SK-N-SH treated with all-trans-retinoic acid at 6 μM for 48 hours (cell line): ENCODE measurements around the gene AFG1L.

Source experiments
- BACH2 ChIP-seq: fragments of 250-450 bp; sonication (Bioruptor Pico); IDR thresholded peaks from 2 replicates; pipeline ENCODE4 v1.9.0; 2021; ENCODE audit warnings: mild to moderate bottlenecking, borderline replicate concordance
- TF ChIP-seq, protein P1 (sequence below): fragments of 250-450 bp; sonication (Bioruptor Pico); IDR thresholded peaks from 2 replicates; pipeline ENCODE4 v1.5.1; 2020; ENCODE audit warnings: low read depth, mild to moderate bottlenecking, moderate library complexity
- TF ChIP-seq, protein P2 (sequence below): fragments of 250-450 bp; sonication (Bioruptor Pico); IDR thresholded peaks from 2 replicates; pipeline ENCODE4 v1.8.0; 2021; ENCODE audit warnings: low read depth, mild to moderate bottlenecking, moderate library complexity, borderline replicate concordance

DNA sequence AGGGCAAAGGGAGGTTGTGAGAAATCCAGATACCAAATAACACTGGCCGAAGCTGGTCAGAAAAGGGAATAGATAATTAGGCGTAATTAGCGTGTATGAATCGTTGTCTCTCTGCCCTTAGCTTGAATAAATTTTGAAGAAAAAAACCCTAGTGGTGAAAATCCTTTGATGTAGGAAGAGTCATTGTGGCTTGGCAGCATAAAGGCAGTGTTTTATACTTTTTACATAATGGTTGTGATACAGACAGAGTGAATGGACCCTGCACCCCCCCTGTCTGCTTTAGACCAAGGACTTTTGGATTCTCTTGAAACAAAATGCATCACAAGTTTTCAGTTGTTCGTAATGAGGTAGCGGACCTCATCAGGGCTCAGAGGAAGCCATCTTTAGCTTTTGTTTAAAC is 126.5 kb downstream of the AFG1L start:
- no peak for TF ChIP-seq BACH2 (CRISPR knock-in tag)
- TF ChIP-seq, protein P1, sequence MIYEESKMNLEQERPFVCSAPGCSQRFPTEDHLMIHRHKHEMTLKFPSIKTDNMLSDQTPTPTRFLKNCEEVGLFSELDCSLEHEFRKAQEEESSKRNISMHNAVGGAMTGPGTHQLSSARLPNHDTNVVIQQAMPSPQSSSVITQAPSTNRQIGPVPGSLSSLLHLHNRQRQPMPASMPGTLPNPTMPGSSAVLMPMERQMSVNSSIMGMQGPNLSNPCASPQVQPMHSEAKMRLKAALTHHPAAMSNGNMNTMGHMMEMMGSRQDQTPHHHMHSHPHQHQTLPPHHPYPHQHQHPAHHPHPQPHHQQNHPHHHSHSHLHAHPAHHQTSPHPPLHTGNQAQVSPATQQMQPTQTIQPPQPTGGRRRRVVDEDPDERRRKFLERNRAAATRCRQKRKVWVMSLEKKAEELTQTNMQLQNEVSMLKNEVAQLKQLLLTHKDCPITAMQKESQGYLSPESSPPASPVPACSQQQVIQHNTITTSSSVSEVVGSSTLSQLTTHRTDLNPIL (CRISPR knock-in tag) = no peak
- TF ChIP-seq, protein P2, sequence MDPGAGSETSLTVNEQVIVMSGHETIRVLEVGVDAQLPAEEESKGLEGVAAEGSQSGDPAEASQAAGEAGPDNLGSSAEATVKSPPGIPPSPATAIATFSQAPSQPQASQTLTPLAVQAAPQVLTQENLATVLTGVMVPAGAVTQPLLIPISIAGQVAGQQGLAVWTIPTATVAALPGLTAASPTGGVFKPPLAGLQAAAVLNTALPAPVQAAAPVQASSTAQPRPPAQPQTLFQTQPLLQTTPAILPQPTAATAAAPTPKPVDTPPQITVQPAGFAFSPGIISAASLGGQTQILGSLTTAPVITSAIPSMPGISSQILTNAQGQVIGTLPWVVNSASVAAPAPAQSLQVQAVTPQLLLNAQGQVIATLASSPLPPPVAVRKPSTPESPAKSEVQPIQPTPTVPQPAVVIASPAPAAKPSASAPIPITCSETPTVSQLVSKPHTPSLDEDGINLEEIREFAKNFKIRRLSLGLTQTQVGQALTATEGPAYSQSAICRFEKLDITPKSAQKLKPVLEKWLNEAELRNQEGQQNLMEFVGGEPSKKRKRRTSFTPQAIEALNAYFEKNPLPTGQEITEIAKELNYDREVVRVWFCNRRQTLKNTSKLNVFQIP (CRISPR knock-in tag) = no peak
